ENCODE data around the gene PARP12.
"Not testable (repeated sequence)": the region's sequence is repeated elsewhere in the genome, so short reads cannot be mapped to it uniquely, and the experiment has no call there.

PARP12 gene

GRCh38 chr7:140062528-140063299 lies at the start of gene PARP12:
PARP12 (minus strand) TSS chr7:140062951; CDS start chr7:140062847, 104 bp downstream.
- Mint-ChIP-seq H3K4me3 (peak within 1 kb of the TSS; percentile 95), H3K4me1 (peaks cover 42% of the 10 kb centered on the region), H3K36me3 (peaks cover 27% of the 10 kb centered on the region), H3K27ac (peak within 1 kb of the TSS; percentile 97), H3K9me3 (peaks cover 16% of the 10 kb centered on the region), H3K27me3 (no peaks in the 10 kb centered on the region)
- ATAC-seq, result peak; percentile 96

GRCh38 chr7:140108777-140109176 lies 46.0 kb upstream of the PARP12 start:
- H3K27me3 Mint-ChIP-seq, H3K4me1 Mint-ChIP-seq, H3K9me3 Mint-ChIP-seq, H3K4me3 Mint-ChIP-seq, H3K27ac Mint-ChIP-seq, ATAC-seq: not testable (repeated sequence)
- peaks cover 70% of the 10 kb centered on the region for H3K36me3 Mint-ChIP-seq

GRCh38 chr7:140096459-140096858 lies 33.7 kb upstream of the PARP12 start:
- Mint-ChIP-seq H3K27ac (no peak overlapping the region), H3K36me3 (peaks cover 63% of the 10 kb centered on the region), H3K9me3 (no peaks in the 10 kb centered on the region), H3K4me3 (no peak overlapping the region), H3K4me1 (no peaks in the 10 kb centered on the region), H3K27me3 (no peaks in the 10 kb centered on the region)
- ATAC-seq, result no peak

GRCh38 chr7:140093375-140093774 lies 30.6 kb upstream of the PARP12 start:
- H3K27me3 Mint-ChIP-seq, result no peaks in the 10 kb centered on the region
- H3K4me3 Mint-ChIP-seq, result no peak overlapping the region
- peak overlapping the region; percentile 48 for H3K27ac Mint-ChIP-seq
- H3K36me3 Mint-ChIP-seq, result peaks cover 54% of the 10 kb centered on the region
- no peaks in the 10 kb centered on the region for H3K9me3 Mint-ChIP-seq
- ATAC-seq, result no peak
- no peaks in the 10 kb centered on the region for H3K4me1 Mint-ChIP-seq

GRCh38 chr7:140085447-140085846 lies 22.7 kb upstream of the PARP12 start:
- Mint-ChIP-seq H3K36me3 (no peaks in the 10 kb centered on the region), H3K4me3 (no peak overlapping the region), H3K27me3 (no peaks in the 10 kb centered on the region), H3K4me1 (peaks cover 43% of the 10 kb centered on the region), H3K27ac (peak overlapping the region; percentile 66), H3K9me3 (no peaks in the 10 kb centered on the region)
- no peak for ATAC-seq

- Mint-ChIP-seq H3K27ac (peak overlapping the region; percentile 66), H3K27me3 (no peaks in the 10 kb centered on the region), H3K4me1 (peaks cover 43% of the 10 kb centered on the region), H3K4me3 (peak overlapping the region; percentile 43), H3K9me3 (no peaks in the 10 kb centered on the region), H3K36me3 (no peaks in the 10 kb centered on the region)
- ATAC-seq, result peak; percentile 97
These were observed 22.2 kb upstream of the PARP12 start for GRCh38 chr7:140084972-140085371.

GRCh38 chr7:140084142-140084655 lies 21.4 kb upstream of the PARP12 start:
- ATAC-seq, result no peak
- no peaks in the 10 kb centered on the region for H3K9me3 Mint-ChIP-seq
- H3K27ac Mint-ChIP-seq, result peak overlapping the region; percentile 66
- H3K4me1 Mint-ChIP-seq, result peaks cover 43% of the 10 kb centered on the region
- no peaks in the 10 kb centered on the region for H3K36me3 Mint-ChIP-seq
- no peak overlapping the region for H3K4me3 Mint-ChIP-seq
- H3K27me3 Mint-ChIP-seq, result no peaks in the 10 kb centered on the region

GRCh38 chr7:140082770-140083169 lies 20.0 kb upstream of the PARP12 start:
- H3K4me3 Mint-ChIP-seq, result no peak overlapping the region
- ATAC-seq, result no peak
- peak overlapping the region; percentile 48 for H3K27ac Mint-ChIP-seq
- no peaks in the 10 kb centered on the region for H3K9me3 Mint-ChIP-seq
- H3K4me1 Mint-ChIP-seq, result peaks cover 51% of the 10 kb centered on the region
- H3K36me3 Mint-ChIP-seq, result no peaks in the 10 kb centered on the region
- no peaks in the 10 kb centered on the region for H3K27me3 Mint-ChIP-seq

GRCh38 chr7:140081774-140082425 lies 19.1 kb upstream of the PARP12 start:
- no peak for ATAC-seq
- peak overlapping the region; percentile 48 for H3K27ac Mint-ChIP-seq

GRCh38 chr7:140080919-140081318 lies 18.2 kb upstream of the PARP12 start:
- H3K27me3 Mint-ChIP-seq, result no peaks in the 10 kb centered on the region
- H3K4me1 Mint-ChIP-seq, result peaks cover 36% of the 10 kb centered on the region
- no peak overlapping the region for H3K4me3 Mint-ChIP-seq
- H3K9me3 Mint-ChIP-seq, result no peaks in the 10 kb centered on the region
- no peaks in the 10 kb centered on the region for H3K36me3 Mint-ChIP-seq
- ATAC-seq, result no peak
- H3K27ac Mint-ChIP-seq, result no peak overlapping the region

More at GRCh38 chr7:140081774-140082425, 19.1 kb upstream of the PARP12 start:
- H3K4me1 Mint-ChIP-seq, result peaks cover 44% of the 10 kb centered on the region
- no peak overlapping the region for H3K4me3 Mint-ChIP-seq
- H3K27me3 Mint-ChIP-seq, result no peaks in the 10 kb centered on the region
- no peaks in the 10 kb centered on the region for H3K36me3 Mint-ChIP-seq
- H3K9me3 Mint-ChIP-seq, result no peaks in the 10 kb centered on the region

GRCh38 chr7:140079121-140079536 lies 16.4 kb upstream of the PARP12 start:
- no peak for ATAC-seq
- no peaks in the 10 kb centered on the region for H3K27me3 Mint-ChIP-seq
- H3K27ac Mint-ChIP-seq, result no peak overlapping the region
- no peaks in the 10 kb centered on the region for H3K9me3 Mint-ChIP-seq
- H3K4me3 Mint-ChIP-seq, result no peak overlapping the region
- peaks cover 28% of the 10 kb centered on the region for H3K4me1 Mint-ChIP-seq
- H3K36me3 Mint-ChIP-seq, result no peaks in the 10 kb centered on the region

- Mint-ChIP-seq H3K27ac (peak overlapping the region; percentile 53), H3K27me3 (no peaks in the 10 kb centered on the region), H3K9me3 (no peaks in the 10 kb centered on the region), H3K36me3 (no peaks in the 10 kb centered on the region), H3K4me3 (no peak overlapping the region), H3K4me1 (peaks cover 22% of the 10 kb centered on the region)
- ATAC-seq, result no peak
These were observed 15.6 kb upstream of the PARP12 start for GRCh38 chr7:140078392-140078791.

GRCh38 chr7:140074780-140075179 lies 12.0 kb upstream of the PARP12 start:
- Mint-ChIP-seq H3K4me3 (no peak overlapping the region), H3K27me3 (no peaks in the 10 kb centered on the region), H3K27ac (no peak overlapping the region), H3K9me3 (peaks cover 3% of the 10 kb centered on the region), H3K4me1 (peaks cover 17% of the 10 kb centered on the region), H3K36me3 (no peaks in the 10 kb centered on the region)
- ATAC-seq, result no peak

GRCh38 chr7:140070546-140070945 lies 7.8 kb upstream of the PARP12 start:
- ATAC-seq, result no peak
- peaks cover 19% of the 10 kb centered on the region for H3K36me3 Mint-ChIP-seq
- H3K4me1 Mint-ChIP-seq, result peaks cover 9% of the 10 kb centered on the region
- H3K27me3 Mint-ChIP-seq, result no peaks in the 10 kb centered on the region
- no peak overlapping the region for H3K27ac Mint-ChIP-seq
- H3K4me3 Mint-ChIP-seq, result no peak overlapping the region
- H3K9me3 Mint-ChIP-seq, result peaks cover 28% of the 10 kb centered on the region

- H3K4me3 Mint-ChIP-seq, result no peak overlapping the region
- H3K27ac Mint-ChIP-seq, result no peak overlapping the region
- peaks cover 28% of the 10 kb centered on the region for H3K9me3 Mint-ChIP-seq
- H3K36me3 Mint-ChIP-seq, result peaks cover 20% of the 10 kb centered on the region
- no peaks in the 10 kb centered on the region for H3K27me3 Mint-ChIP-seq
- no peak for ATAC-seq
- H3K4me1 Mint-ChIP-seq, result peaks cover 3% of the 10 kb centered on the region
These were observed 6.7 kb upstream of the PARP12 start for GRCh38 chr7:140069298-140069949.
